BE2C (cell line): ENCODE results near the gene TMEM87B.

Experiments used
- DNase-seq: peaks from one replicate; pipeline ENCODE4 v3.0.0-alpha.2; 2020
- H3K27me3 ChIP-seq: fragments of 250-450 bp; sonication (Bioruptor Pico); 2 replicates; pipeline ENCODE4 v1.5.1; 2020; ENCODE audit warnings: mild to moderate bottlenecking
- H3K36me3 ChIP-seq: fragments of 250-450 bp; sonication (Bioruptor Pico); 2 replicates; pipeline ENCODE4 v1.5.1; 2020; ENCODE audit warnings: mild to moderate bottlenecking
- H3K4me1 ChIP-seq: fragments of 250-450 bp; sonication (Bioruptor Pico); 2 replicates; pipeline ENCODE4 v1.5.1; 2020
- H3K4me3 ChIP-seq: 2 replicates; pipeline ENCODE4 v1.5.1; 2011; ENCODE audit warnings: low read depth, low read length
- H3K9me3 ChIP-seq: fragments of 250-450 bp; sonication (Bioruptor Pico); 2 replicates; pipeline ENCODE4 v1.5.1; 2020
- TF ChIP-seq, protein P1 (sequence below): IDR thresholded peaks from 2 replicates; pipeline ENCODE4 v1.5.1; 2012; ENCODE audit warnings: mild to moderate bottlenecking, low read depth, low read length

The TMEM87B gene

DNA sequence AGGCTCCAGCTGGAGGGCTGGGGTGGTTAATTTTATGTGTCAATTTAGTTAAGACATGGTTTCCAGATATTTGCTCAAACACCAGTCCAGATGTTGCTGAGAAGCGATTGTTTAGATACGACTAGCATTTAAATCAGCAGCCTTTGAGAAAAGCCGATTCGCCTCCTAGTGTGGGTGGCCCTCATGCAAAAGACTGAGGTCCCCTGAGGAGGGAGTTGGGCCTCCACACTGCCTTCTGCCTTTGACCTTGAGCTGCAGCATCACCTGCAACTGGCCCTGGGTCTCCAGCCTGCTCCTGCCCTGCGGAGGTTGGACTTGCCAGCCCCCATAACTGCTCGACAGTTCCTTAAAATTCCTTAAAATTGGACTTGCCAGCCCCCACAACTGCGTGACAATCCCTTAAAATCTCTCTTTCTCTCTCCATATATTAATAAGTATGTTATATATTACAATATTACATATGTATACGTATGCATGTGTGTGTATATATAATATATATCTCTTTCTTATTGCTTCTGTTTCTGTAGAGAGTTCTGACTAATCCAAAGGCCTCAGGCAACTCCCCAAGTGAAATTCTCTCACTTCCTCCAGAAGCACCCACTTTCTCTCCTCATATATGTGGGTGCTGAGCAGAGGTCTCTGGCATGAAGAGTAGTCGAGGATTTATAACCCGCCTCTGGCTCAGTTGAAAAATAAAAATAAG, 97.6 kb downstream of the TMEM87B start:
- H3K27me3 ChIP-seq, result no peaks in the 10 kb centered on the region
- H3K9me3 ChIP-seq, result no peaks in the 10 kb centered on the region
- H3K36me3 ChIP-seq, result no peaks in the 10 kb centered on the region
- H3K4me1 ChIP-seq, result no peaks in the 10 kb centered on the region
- no peak overlapping the region for H3K4me3 ChIP-seq
- DNase-seq, result no peak
- TF ChIP-seq, protein P1, sequence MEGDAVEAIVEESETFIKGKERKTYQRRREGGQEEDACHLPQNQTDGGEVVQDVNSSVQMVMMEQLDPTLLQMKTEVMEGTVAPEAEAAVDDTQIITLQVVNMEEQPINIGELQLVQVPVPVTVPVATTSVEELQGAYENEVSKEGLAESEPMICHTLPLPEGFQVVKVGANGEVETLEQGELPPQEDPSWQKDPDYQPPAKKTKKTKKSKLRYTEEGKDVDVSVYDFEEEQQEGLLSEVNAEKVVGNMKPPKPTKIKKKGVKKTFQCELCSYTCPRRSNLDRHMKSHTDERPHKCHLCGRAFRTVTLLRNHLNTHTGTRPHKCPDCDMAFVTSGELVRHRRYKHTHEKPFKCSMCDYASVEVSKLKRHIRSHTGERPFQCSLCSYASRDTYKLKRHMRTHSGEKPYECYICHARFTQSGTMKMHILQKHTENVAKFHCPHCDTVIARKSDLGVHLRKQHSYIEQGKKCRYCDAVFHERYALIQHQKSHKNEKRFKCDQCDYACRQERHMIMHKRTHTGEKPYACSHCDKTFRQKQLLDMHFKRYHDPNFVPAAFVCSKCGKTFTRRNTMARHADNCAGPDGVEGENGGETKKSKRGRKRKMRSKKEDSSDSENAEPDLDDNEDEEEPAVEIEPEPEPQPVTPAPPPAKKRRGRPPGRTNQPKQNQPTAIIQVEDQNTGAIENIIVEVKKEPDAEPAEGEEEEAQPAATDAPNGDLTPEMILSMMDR, result no peak

DNA sequence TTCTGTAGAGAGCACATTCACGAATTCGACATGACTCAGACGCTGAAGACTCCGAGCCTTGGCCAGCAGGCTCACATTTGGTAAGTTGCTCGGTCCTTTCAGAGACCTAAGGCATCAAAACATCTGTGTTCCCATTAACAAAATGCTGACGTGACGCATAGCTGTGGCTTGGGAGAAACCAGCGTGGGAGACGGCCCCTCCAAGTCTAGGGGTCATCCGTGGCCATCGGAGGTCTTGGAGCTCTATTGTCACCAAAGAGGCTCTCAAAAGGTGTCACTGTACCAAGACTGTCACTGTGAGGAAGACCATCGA, 98.1 kb downstream of the TMEM87B start:
- DNase-seq, result no peak
- TF ChIP-seq, protein P1, result no peak
- Histone ChIP-seq H3K9me3 (no peaks in the 10 kb centered on the region), H3K4me3 (no peak overlapping the region), H3K27me3 (no peaks in the 10 kb centered on the region), H3K4me1 (no peaks in the 10 kb centered on the region), H3K36me3 (no peaks in the 10 kb centered on the region)

DNA sequence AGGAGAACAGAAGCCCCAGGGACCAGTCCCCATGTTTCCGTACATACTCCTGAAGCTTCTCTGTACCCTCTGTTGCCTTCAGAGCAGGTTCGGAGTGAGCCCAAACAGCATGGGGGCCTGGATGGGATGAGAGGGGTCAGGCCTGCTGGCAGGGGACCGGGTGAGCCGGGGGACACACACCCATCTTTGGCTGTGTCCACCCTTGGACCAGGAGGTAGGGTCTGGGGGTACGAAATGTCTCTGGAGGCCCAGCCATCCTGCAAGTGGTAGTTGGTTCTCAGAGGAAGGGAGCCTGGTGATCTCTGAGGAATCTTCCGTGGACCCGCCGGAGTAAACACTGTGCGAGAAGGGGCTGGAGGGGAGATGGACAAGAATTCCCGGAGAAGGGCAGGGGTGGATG, 98.4 kb downstream of the TMEM87B start:
- H3K27me3 ChIP-seq, result no peaks in the 10 kb centered on the region
- H3K36me3 ChIP-seq, result no peaks in the 10 kb centered on the region
- H3K4me3 ChIP-seq, result no peak overlapping the region
- no peak for DNase-seq
- H3K4me1 ChIP-seq, result no peaks in the 10 kb centered on the region
- TF ChIP-seq, protein P1, result no peak
- H3K9me3 ChIP-seq, result no peaks in the 10 kb centered on the region

DNA sequence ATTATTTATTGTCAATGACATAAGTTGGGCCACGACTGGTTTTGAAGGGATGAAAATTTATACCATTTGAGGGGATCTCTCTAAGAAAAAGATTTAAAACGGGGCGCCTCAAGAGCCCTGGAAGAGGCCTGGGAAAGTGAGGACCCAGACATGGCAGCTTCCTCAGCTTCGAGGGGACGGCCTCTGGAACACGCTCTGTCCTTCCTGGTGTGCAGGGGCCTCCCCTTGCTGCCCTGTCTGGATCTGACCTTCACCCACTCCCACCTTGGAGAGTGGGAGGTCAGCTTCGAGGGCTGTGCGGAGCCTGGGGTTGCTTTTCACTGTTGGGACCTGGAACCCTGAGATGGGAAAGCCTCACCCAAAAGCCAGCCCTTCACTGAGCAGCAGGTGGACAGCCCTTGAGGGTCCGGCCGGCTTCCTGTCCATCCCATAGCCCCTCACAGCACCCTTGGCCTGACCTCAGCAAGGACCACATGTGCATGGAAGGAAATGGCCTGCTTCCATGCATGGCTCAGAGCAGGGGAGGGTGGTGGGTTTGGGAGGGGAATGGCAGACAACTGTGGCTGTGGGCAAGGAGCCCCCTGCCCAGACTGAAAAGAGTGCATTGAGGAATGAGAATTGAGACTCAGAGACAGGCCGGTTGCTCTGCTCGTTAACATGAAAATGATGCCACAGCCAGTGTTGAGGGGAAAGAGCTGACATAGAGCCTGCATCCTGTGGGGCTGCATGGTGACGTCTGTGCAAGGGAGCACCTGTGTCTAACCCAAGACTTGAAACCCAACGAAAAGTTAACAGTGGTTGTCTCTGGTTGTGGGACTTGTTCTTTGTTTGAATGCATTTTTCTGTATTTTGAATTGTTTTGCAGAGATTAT, 99.4 kb downstream of the TMEM87B start:
- TF ChIP-seq, protein P1, result no peak
- Histone ChIP-seq H3K4me1 (no peaks in the 10 kb centered on the region), H3K4me3 (no peak overlapping the region), H3K9me3 (no peaks in the 10 kb centered on the region), H3K27me3 (no peaks in the 10 kb centered on the region), H3K36me3 (no peaks in the 10 kb centered on the region)
- no peak for DNase-seq

DNA sequence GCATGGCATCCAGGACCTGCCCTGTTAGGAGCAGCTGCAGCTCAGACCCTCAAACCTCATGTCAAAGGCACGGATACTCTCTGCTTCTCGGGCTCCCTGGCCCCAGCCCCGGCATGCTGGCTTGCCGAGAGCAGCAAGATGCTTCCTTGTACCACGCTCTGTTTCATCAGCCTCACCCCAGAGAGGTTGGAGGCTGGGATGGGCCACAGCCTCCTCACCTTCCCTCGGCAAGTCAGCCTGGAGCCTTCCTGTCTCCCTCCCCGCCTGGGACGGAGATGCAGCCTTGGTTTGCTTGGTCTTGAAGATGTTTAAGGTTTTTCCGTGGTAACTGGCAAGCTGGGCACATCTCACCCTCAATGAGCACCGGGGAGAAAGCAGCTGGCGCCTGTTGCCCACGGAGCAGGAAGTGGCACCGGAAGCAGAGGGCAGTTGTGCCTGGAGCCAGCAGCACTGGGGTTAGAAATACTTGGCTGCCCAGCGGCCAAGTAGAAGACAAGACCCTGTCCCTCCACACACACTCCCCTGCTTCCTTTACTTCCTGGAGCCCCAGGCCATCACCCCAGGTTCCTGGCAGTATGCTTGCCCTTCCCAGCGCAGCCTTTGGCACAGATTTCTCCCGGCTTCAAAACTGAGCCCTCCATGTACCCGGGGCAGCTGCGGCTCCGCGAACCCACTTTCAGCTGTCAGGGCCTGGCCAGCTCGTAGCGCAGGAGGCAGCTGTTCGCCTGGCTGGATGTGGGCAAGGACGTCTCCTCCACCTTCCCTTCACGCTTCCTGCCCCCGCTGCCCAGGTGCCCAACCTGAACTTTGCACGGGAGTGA, 100.5 kb downstream of the TMEM87B start:
- Histone ChIP-seq H3K36me3 (no peaks in the 10 kb centered on the region), H3K9me3 (no peaks in the 10 kb centered on the region), H3K4me3 (no peak overlapping the region), H3K27me3 (no peaks in the 10 kb centered on the region), H3K4me1 (no peaks in the 10 kb centered on the region)
- no peak for DNase-seq
- TF ChIP-seq, protein P1, result no peak
